ENCODE data around the gene INO80D.
"Not testable (repeated sequence)": the region's sequence is repeated elsewhere in the genome, so short reads cannot be mapped to it uniquely, and the experiment has no call there.

Gene INO80D

DNA sequence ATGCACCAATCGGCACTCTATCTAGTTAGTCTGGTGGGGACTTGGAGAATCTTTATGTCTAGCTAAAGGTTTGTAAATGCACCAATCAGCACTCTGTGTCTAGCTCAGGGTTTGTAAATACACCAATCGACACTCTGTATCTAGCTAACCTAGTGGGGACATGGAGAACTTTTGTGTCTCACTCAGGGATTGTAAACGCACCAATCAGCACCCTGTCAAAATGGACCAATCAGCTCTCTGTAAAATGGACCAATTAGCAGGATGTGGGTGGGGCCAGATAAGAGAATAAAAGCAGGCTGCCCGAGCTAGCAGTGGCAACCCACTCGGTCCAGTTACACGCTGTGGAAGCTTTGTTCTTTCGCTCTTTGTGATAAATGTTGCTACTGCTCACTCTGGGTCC is 108.3 kb downstream of the INO80D start:
- not testable (repeated sequence) for H3K9me3 ChIP-seq (ENCODE audit: insufficient read depth, low read depth, low read length); H3K18ac ChIP-seq (ENCODE audit: low read length); H3K4me1 ChIP-seq (ENCODE audit: control insufficient read depth in 1 of 2, insufficient read depth in 2 of 2, low read length in 2 of 2); H3K79me2 ChIP-seq (ENCODE audit: control insufficient read depth, insufficient read depth, low read length, poor library complexity); H3K23ac ChIP-seq (ENCODE audit: low read length); H2AFZ ChIP-seq (ENCODE audit: insufficient read depth, low read length, poor library complexity); DNase-seq; H2AK5ac ChIP-seq (ENCODE audit: low read length); H3K27me3 ChIP-seq (ENCODE audit: insufficient read depth, low read length); H3K4me2 ChIP-seq (ENCODE audit: low read length); H3K4me3 ChIP-seq (ENCODE audit: low read depth, low read length); H2BK120ac ChIP-seq (ENCODE audit: insufficient read depth, low read length, poor library complexity); H4K8ac ChIP-seq (ENCODE audit: low read depth, low read length); H2BK12ac ChIP-seq (ENCODE audit: low read length); H3K14ac ChIP-seq (ENCODE audit: low read length); H4K91ac ChIP-seq (ENCODE audit: low read depth, low read length); H2BK5ac ChIP-seq (ENCODE audit: low read depth, low read length, poor library complexity); H3K4ac ChIP-seq (ENCODE audit: low read depth, low read length); H3K79me1 ChIP-seq (ENCODE audit: low read length); H3K27ac ChIP-seq (ENCODE audit: low read depth, low read length); H3K36me3 ChIP-seq (ENCODE audit: control insufficient read depth in 1 of 2, insufficient read depth in 2 of 2, low read length in 2 of 2); H4K12ac ChIP-seq (ENCODE audit: low read depth, low read length); H3K9ac ChIP-seq (ENCODE audit: low read length)
- WGBS (ENCODE audit: extremely low coverage, insufficient coverage, insufficient read length), result no CpG with 5 or more reads among the region's 7 CpGs

DNA sequence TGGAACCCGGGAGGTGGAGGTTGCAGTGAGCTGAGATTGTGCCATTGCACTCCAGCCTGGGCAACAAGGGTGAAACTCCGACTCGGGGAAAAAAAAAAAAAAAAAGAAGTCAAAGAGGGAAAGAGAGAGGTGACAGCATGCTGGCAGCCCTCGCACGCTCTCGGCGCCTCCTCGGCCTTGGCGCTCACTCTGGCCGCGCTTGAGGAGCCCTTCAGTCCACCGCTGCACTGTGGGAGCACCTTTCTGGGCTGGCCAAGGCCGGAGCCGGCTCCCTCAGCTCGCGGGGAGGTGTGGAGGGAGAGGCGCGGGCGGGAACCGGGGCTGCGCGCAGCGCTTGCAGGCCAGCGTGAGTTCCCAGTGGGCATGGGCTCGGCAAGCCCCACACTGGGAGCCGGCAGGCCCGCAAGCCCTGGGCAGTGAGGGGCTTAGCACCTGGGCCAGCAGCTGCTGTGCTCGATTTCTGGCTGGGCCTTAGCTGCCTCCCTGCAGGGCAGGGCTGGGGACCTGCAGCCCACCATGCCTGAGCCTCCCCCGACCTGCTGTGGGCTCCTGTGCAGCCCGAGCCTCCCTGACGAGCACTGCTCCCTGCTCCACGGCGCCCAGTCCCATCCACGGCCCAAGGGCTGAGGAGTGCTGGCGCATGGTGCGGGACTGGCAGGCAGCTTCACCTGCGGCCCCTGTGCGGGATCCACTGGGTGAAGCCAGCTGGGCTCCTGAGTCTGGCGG is 108.9 kb downstream of the INO80D start:
- H3K23ac ChIP-seq (ENCODE audit: low read length); H3K18ac ChIP-seq (ENCODE audit: low read length); H2AK5ac ChIP-seq (ENCODE audit: low read length); H3K27me3 ChIP-seq (ENCODE audit: insufficient read depth, low read length); H2BK5ac ChIP-seq (ENCODE audit: low read depth, low read length, poor library complexity); H3K27ac ChIP-seq (ENCODE audit: low read depth, low read length); H3K4me1 ChIP-seq (ENCODE audit: control insufficient read depth in 1 of 2, insufficient read depth in 2 of 2, low read length in 2 of 2); H3K79me1 ChIP-seq (ENCODE audit: low read length); H3K9me3 ChIP-seq (ENCODE audit: insufficient read depth, low read depth, low read length); H3K14ac ChIP-seq (ENCODE audit: low read length); H3K36me3 ChIP-seq (ENCODE audit: control insufficient read depth in 1 of 2, insufficient read depth in 2 of 2, low read length in 2 of 2); H4K91ac ChIP-seq (ENCODE audit: low read depth, low read length); H2BK120ac ChIP-seq (ENCODE audit: insufficient read depth, low read length, poor library complexity); H3K4me3 ChIP-seq (ENCODE audit: low read depth, low read length); H4K8ac ChIP-seq (ENCODE audit: low read depth, low read length); H3K9ac ChIP-seq (ENCODE audit: low read length); H2AFZ ChIP-seq (ENCODE audit: insufficient read depth, low read length, poor library complexity); H3K4me2 ChIP-seq (ENCODE audit: low read length); H3K79me2 ChIP-seq (ENCODE audit: control insufficient read depth, insufficient read depth, low read length, poor library complexity); H3K4ac ChIP-seq (ENCODE audit: low read depth, low read length); H4K12ac ChIP-seq (ENCODE audit: low read depth, low read length); H2BK12ac ChIP-seq (ENCODE audit: low read length); DNase-seq: not testable (repeated sequence)
- no CpG with 5 or more reads among the region's 39 CpGs for WGBS (ENCODE audit: extremely low coverage, insufficient coverage, insufficient read length)

- Histone ChIP-seq H3K27ac (ENCODE audit: low read depth, low read length) (no peak overlapping the region), H4K8ac (ENCODE audit: low read depth, low read length) (no peak overlapping the region), H3K23ac (ENCODE audit: low read length) (no peak overlapping the region), H3K9ac (ENCODE audit: low read length) (no peak overlapping the region), H2AFZ (ENCODE audit: insufficient read depth, low read length, poor library complexity) (no peak overlapping the region), H2BK120ac (ENCODE audit: insufficient read depth, low read length, poor library complexity) (no peak overlapping the region), H3K27me3 (ENCODE audit: insufficient read depth, low read length) (no peaks in the 10 kb centered on the region), H3K79me2 (ENCODE audit: control insufficient read depth, insufficient read depth, low read length, poor library complexity) (no peaks in the 10 kb centered on the region), H4K91ac (ENCODE audit: low read depth, low read length) (no peak overlapping the region), H3K18ac (ENCODE audit: low read length) (no peak overlapping the region), H4K12ac (ENCODE audit: low read depth, low read length) (no peak overlapping the region), H3K4ac (ENCODE audit: low read depth, low read length) (no peak overlapping the region), H3K4me1 (ENCODE audit: control insufficient read depth in 1 of 2, insufficient read depth in 2 of 2, low read length in 2 of 2) (no peaks in the 10 kb centered on the region), H3K9me3 (ENCODE audit: insufficient read depth, low read depth, low read length) (peaks cover 4% of the 10 kb centered on the region), H2AK5ac (ENCODE audit: low read length) (no peak overlapping the region), H3K36me3 (ENCODE audit: control insufficient read depth in 1 of 2, insufficient read depth in 2 of 2, low read length in 2 of 2) (no peaks in the 10 kb centered on the region), H2BK5ac (ENCODE audit: low read depth, low read length, poor library complexity) (no peak overlapping the region), H2BK12ac (ENCODE audit: low read length) (no peak overlapping the region), H3K14ac (ENCODE audit: low read length) (no peak overlapping the region), H3K79me1 (ENCODE audit: low read length) (no peaks in the 10 kb centered on the region), H3K4me3 (ENCODE audit: low read depth, low read length) (no peak overlapping the region), H3K4me2 (ENCODE audit: low read length) (no peak overlapping the region)
- peak in 1 of 2 donors; percentile 7 for DNase-seq
- no CpG with 5 or more reads among the region's 19 CpGs for WGBS (ENCODE audit: extremely low coverage, insufficient coverage, insufficient read length)
Measured at GRCh38 chr2:205976120-205976814, 109.7 kb downstream of the INO80D start.

DNA sequence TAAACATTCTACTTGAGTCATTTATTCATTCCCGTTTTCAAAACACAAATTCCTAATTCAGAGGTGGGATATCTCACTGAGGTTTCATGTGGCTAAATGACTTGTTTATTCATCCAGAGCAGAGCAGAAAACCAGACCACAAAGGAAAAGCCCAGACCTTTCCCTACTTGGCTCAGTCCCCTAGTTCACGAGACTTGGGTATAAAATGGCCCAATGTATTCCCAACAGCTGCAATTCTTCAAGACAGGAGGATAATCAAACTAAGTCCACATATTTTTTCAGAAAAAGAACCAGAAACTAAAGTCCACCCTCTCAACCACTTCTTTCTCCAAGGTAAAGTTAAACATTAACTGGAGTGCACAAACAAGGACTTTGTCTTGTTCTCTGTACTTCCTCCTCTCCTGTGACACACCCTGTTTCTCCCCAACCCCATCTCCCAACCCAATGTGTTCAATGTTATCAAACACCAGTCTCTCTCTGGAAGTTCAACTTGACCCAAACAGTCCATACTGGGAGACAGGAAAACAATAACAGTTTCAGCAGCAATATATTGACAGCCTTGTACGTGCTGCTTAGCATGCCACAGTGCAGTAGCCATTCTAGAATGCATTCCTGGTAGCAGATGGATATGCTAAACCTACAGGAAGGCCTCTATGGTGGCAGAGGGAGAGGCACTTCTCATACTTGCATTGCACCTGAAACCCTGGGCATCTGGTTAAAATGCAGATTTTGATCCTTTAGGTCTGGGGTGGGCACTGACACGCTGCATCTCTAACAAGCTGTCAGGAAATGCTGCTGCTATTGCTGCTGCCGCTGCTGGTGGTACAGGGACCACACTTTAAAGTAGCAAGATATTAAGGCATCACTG is 110.7 kb downstream of the INO80D start:
- H3K14ac ChIP-seq (ENCODE audit: low read length), result no peak overlapping the region
- no peak overlapping the region for H2BK120ac ChIP-seq (ENCODE audit: insufficient read depth, low read length, poor library complexity)
- H3K27ac ChIP-seq (ENCODE audit: low read depth, low read length), result no peak overlapping the region
- no peak overlapping the region for H4K8ac ChIP-seq (ENCODE audit: low read depth, low read length)
- H4K12ac ChIP-seq (ENCODE audit: low read depth, low read length), result no peak overlapping the region
- H3K18ac ChIP-seq (ENCODE audit: low read length), result no peak overlapping the region
- WGBS (ENCODE audit: extremely low coverage, insufficient coverage, insufficient read length), result no CpG with 5 or more reads among the region's 5 CpGs
- H3K79me2 ChIP-seq (ENCODE audit: control insufficient read depth, insufficient read depth, low read length, poor library complexity), result no peaks in the 10 kb centered on the region
- H3K79me1 ChIP-seq (ENCODE audit: low read length), result no peaks in the 10 kb centered on the region
- H3K4me3 ChIP-seq (ENCODE audit: low read depth, low read length), result no peak overlapping the region
- H2AFZ ChIP-seq (ENCODE audit: insufficient read depth, low read length, poor library complexity), result no peak overlapping the region
- no peak overlapping the region for H3K4me2 ChIP-seq (ENCODE audit: low read length)
- H3K23ac ChIP-seq (ENCODE audit: low read length), result no peak overlapping the region
- DNase-seq, result peak in 1 of 2 donors; percentile 14
- H2BK12ac ChIP-seq (ENCODE audit: low read length), result no peak overlapping the region
- no peak overlapping the region for H3K4ac ChIP-seq (ENCODE audit: low read depth, low read length)
- H3K4me1 ChIP-seq (ENCODE audit: control insufficient read depth in 1 of 2, insufficient read depth in 2 of 2, low read length in 2 of 2), result no peaks in the 10 kb centered on the region
- no peak overlapping the region for H2AK5ac ChIP-seq (ENCODE audit: low read length)
- no peak overlapping the region for H4K91ac ChIP-seq (ENCODE audit: low read depth, low read length)
- H3K9me3 ChIP-seq (ENCODE audit: insufficient read depth, low read depth, low read length), result peaks cover 4% of the 10 kb centered on the region
- H2BK5ac ChIP-seq (ENCODE audit: low read depth, low read length, poor library complexity), result no peak overlapping the region
- H3K9ac ChIP-seq (ENCODE audit: low read length), result no peak overlapping the region
- no peaks in the 10 kb centered on the region for H3K36me3 ChIP-seq (ENCODE audit: control insufficient read depth in 1 of 2, insufficient read depth in 2 of 2, low read length in 2 of 2)
- no peaks in the 10 kb centered on the region for H3K27me3 ChIP-seq (ENCODE audit: insufficient read depth, low read length)
